Measurements from ENCODE around the gene SH2D3C.
A peak's percentile ranks its signal among the peaks of the same experiment; 100 is the strongest.

SH2D3C gene

GRCh38 chr9:127715470-127716337, 62.8 kb downstream of the SH2D3C start, which contains the start of the genes PTRH1 and TTC16:
TSS of gene PTRH1 (minus strand) at chr9:127715663. CDS start at chr9:127715639, 24 bp downstream.
TSS of gene TTC16 (plus strand) at chr9:127716079. CDS start at chr9:127716146, 67 bp downstream.
- peak; percentile 99 for DNase-seq (ENCODE audit: low spot score)

- DNase-seq (ENCODE audit: low spot score), result peak; percentile 43
These were observed 63.5 kb downstream of the SH2D3C start for GRCh38 chr9:127714951-127715469.

DNA sequence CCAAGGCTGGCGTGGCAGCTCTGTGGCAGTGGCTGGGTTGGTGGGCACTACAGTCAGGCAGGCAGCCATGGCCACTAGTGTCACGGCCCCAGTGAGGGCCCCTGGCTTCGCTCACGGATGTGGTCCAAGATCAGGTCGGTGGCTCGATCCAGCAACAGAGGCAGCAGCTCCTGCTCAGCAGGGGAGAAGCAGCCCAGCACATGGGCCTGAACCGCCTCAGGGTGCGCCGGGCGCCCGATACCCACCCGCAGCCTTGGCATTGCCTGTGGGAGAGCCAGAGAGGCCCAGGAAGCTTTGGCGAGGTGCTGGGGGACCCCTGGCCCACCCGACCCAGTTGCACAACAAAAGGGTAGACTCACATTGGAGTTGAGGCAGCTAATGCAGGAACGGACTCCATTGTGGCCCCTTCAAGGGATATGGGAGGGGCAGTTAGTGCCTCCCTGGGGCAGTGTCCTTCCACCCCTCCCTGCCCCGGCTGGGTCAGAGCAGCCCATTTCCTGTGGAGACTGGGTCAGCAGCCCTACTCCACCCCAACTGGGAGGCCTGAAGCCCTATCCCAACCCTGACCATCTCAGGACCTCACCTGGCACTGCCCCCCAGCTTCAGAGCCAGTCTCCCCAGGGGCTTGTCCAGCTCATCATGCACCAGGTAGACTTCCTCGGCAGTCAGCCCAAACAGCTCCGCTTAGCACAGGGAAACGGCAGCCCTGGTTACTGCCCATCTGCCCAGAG, 64.3 kb downstream of the SH2D3C start:
- peak; percentile 11 for DNase-seq (ENCODE audit: low spot score)

- DNase-seq (ENCODE audit: low spot score), result no peak
These were observed 65.6 kb downstream of the SH2D3C start for GRCh38 chr9:127712867-127713266.

DNA sequence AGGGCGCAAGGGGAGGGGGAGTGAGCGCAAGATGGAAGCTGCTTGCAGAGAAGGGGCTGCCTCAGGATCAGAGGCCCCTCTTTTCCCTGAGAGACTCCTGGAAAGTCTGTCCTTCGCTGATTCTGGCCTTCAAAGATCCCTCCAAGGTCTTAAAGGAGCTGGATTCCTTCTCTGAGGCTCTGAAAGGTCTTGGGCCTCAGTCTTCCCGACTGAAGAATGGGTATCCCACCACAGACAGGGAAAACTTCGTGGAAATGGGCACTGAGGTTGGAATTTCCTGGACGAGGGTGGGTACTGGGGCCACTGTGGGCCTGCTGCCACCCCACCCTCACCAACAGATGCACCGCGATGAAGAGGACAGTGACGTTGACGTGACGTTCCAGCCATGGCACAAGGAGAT, 66.1 kb downstream of the SH2D3C start:
- DNase-seq (ENCODE audit: low spot score), result no peak

DNA sequence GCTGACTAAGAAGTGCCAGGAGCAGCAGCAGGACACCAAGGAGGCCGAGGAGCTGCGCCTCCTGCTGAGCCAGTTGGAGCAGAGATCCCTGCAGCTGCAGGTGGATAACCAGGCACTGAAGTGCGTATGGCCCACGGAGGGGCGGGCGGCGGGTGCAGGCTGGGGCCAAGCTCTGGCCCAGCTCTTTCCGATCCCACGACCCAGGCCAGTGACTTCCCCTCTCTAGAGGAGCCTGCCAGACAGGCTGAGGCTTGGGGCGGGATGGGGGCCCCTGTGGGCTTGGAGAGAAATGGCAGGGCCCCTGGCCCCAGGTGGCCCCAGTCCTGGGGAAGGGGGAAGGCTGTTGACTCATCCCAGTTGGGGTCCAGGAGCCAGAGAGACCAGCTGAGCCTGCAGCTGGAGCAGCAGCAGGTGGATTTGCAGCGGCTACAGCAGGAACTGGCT, 66.6 kb downstream of the SH2D3C start:
- DNase-seq (ENCODE audit: low spot score), result no peak

- no peak for DNase-seq (ENCODE audit: low spot score)
These were observed 67.2 kb downstream of the SH2D3C start for GRCh38 chr9:127711226-127711701.

GRCh38 chr9:127710204-127710783, 68.2 kb downstream of the SH2D3C start:
- no peak for DNase-seq (ENCODE audit: low spot score)

DNA sequence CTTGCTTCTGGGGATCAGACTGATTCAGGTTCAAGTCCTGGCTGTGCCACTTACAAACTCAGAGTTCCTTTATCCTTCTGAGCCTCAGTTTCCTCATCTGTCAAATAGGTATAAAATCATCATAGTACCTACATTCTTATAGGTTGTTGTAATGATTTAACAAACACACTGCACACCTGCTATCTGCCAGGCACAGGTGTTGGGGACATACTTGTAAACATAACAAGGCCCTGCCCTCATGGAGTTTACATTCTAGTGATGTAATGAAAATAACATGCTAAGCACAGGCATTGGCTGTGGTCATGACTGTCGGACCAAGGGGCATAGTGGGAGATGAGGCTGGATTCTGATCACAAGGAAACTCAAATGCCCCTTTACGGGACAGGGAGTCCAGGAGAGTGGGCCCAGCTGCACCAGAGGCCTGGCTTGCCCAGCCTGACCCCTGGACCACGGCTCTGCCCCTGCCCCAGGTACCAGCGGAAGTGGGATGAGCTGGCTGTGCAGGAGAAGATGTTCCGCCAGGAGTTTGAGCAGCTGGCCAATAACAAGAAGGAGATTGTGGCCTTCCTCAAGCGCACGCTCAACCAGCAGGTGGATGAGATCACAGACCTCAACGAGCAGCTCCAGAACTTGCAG, 69.4 kb downstream of the SH2D3C start:
- no peak for DNase-seq (ENCODE audit: low spot score)

DNA sequence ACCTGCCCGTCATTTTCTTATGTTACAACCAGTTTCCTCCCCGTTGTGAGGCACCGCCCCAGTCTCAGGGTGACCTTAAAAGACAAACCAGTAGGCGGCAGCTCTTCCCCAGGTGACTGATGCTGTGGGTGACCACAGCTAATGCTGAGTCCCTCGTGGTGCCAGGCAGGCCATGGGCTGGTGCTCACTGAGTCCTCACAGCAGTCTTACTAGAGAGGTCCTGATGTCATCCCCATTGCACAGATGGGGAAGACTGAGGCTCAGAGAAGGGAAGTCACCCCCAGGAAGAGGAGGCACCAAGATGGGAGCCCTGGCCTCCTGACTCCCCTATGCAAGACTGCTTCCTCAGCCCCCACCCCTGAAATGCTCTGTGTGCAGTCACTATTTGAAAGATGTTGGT, 70.7 kb downstream of the SH2D3C start:
- DNase-seq (ENCODE audit: low spot score), result no peak

- DNase-seq (ENCODE audit: low spot score), result no peak
These were observed 71.6 kb downstream of the SH2D3C start, which contains the start of gene CFAP157 for GRCh38 chr9:127706836-127707241. TSS of gene CFAP157 (plus strand) at chr9:127706988. CDS start at chr9:127707032, 44 bp downstream.

DNA sequence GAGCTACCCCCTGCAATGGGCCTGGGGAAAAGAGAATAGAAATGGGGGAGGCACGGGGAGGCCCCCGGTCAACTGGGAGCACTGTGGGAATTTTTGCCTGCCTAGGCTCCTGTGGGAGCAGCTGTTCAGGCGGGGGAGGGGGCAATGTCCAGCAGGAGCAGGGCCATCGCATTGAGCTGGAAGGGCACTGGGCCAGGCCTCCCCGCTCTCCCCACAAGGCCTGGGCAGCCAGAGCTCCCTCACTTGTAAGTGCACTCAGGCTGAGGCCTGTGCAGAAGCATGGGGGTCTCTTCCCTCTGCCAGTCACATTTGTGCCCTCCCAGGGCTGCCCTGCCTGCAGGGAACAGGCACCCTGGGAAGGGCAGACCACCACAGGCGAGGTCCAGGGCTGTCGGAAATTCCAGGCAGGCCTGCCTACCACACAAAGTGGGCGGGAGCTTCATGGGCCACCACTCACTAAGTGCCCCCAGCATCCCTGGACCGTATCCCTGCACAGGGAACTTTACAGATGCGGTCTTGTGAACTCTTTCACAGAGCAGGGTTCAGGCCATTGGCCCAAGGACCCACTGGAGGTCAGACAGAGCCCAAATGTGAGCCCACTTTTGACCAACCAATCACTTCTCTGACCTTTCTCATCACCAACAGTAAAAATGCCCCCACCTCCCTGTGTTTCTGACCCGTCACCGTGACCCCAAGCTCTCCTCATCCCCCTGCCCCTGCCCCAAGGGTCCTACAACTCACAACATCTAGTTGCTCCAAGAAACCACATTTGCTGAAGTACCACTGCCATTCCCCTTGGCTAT, 72.7 kb downstream of the SH2D3C start:
- no peak for DNase-seq (ENCODE audit: low spot score)

DNA sequence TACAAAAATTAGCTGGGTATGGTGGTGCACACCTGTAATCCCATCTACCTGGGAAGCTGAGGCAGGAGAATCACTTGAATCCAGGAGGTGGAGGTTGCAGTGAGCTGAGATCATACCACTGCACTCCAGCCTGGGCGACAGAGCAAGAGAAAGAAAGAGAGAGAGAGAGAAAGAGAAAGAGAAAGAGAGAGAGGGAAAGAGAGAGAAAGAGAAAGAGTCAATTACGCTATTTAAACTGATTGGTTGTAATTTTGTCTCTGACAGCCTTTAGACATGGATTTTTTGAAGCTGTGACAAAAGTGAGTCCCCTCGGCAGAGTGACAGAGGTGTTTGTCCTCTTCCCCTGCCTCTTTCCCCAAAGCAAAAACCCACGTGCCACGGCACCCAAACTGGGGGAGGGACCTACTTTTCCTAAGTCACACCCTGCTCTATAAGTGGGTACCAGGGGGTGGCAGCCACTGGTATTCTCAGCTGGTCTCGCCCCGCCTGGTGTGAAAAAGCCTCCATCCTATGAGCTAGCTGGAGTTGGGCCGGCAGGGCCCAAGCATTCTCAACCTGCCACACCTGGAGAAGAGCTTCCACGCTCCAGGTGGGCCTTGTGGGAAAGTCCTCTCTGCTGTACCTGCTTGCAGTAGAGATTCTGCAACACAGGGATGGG, 75.0 kb downstream of the SH2D3C start:
- no peak for DNase-seq (ENCODE audit: low spot score)

- DNase-seq (ENCODE audit: low spot score), result no peak
These were observed 77.7 kb downstream of the SH2D3C start for GRCh38 chr9:127700594-127701255.

- DNase-seq (ENCODE audit: low spot score), result no peak
These were observed 78.3 kb downstream of the SH2D3C start for GRCh38 chr9:127700140-127700539.

DNA sequence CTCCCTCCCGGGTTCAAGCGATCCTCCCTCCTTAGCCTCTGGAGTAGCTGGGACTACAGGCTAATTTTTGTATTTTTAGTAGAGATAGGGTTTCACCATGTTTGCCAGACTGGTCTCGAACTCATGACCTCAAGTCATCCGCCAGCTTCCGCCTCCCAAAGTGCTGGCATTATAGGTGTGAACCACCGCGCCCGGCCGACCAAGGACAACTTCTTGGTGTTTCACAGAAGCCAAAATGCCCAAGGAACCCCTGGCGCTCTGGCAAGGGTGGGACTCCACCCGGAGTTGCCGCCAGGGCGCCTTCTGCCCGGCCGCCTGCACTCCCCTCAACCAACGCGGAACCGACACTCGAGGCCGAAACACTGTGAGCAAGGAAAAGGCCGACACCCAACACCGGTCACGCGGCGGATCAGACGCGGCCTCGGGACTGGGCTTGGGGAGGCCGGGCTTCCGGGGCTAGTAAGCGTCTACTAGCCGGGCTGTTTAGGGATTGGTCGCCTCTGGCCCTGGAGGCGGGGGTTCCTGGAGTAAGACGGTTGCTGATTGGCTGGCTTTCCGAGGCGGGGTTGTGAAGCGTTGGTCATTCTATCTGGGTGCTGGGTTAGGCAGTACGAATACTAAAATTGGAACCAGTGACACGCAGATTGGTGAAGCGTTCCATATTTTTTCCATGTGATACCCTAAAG, 79.3 kb downstream of the SH2D3C start:
- DNase-seq (ENCODE audit: low spot score), result peak; percentile 100

DNA sequence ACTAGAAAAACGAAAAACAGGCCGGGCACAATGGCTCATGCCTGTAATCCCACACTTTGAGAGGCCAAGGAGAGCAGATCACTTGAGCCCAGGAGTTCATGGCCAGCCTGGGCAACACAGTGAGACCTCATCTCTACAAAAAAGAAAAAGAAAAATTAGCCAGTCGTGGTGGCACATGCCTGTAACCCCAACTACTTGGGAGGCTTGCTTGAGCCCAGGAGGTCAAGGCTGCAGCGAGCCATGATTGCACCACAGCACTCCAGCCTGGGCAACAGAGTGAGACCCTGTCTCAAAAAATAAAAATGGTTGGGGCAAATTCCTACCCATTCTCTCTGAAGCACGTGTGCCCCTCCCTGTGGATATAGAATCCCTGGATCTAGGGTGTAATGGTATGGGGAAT, 80.1 kb downstream of the SH2D3C start:
- no peak for DNase-seq (ENCODE audit: low spot score)

DNA sequence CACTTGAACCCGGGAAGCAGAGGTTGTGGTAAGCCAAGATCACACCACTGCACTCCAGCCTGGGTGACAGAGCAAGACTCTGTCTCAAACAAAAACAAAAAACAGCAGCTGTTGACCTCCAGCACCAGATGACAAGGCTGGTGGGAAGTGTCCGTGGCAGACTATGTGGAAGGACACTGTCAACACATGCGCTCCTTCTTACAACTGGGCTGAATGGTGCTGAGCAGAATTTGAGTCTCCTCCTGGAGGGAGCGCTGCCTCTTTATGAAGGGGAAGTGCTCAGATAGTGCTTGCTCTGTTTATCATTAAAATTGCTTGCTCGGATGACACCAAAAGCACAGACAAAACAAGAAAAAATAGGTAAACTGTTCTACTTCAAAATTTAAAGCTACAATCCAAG, 80.9 kb downstream of the SH2D3C start:
- DNase-seq (ENCODE audit: low spot score), result no peak
